H1 (cell line): Measurements from ENCODE around the gene TNP2. TPM values are rescaled to one million over a fixed set of nuclear protein-coding genes. Genes with fewer than 3 reads are reported as not detected.

ENCODE experiments used
- CTCF ChIA-PET: fragments of 300-600 bp; sonication (Branson Sonifier 250); formaldehyde crosslinking; loops from one replicate; lab custom pipeline; 2021; ENCODE audit not compliant: partially characterized antibody; lab: Charles Lee
- POLR2A ChIA-PET: fragments of 300-600 bp; sonication (Branson Sonifier 250); formaldehyde crosslinking; loops from one replicate; lab custom pipeline; 2021; ENCODE audit warnings: inconsistent platforms; ENCODE audit not compliant: partially characterized antibody; lab: Charles Lee
- DNase-seq, 2 experiments: peaks; one replicate each; pipeline versions ENCODE4 v3.0.0 to v3.0.0-alpha.2; 2010 to 2022; ENCODE audit warnings: low spot score in 2 of 2, low read depth in 1 of 2, mixed read lengths in 1 of 2
- FAIRE-seq: peaks from 2 replicates; lab custom pipeline; 2011; peaks lifted over from hg19 to GRCh38; lab: Jason Lieb, UNC
- H2AFZ ChIP-seq: 2 replicates; pipeline ENCODE4 v1.8.1; 2012; ENCODE audit warnings: low read length, inconsistent platforms
- H2AK5ac ChIP-seq: 2 replicates; pipeline ENCODE4 v1.6.1; 2013; ENCODE audit warnings: low read depth, low read length
- H2BK120ac ChIP-seq: replicated peaks from 2 replicates; pipeline ENCODE3; 2013; ENCODE audit warnings: low read depth, low read length, inconsistent platforms
- H2BK12ac ChIP-seq: 2 replicates; pipeline ENCODE4 v1.6.1; 2013; ENCODE audit warnings: low read depth, low read length
- H2BK15ac ChIP-seq: 2 replicates; pipeline ENCODE4 v1.6.1; 2013; ENCODE audit warnings: low read length
- H2BK20ac ChIP-seq: 2 replicates; pipeline ENCODE4 v1.6.1; 2013; ENCODE audit warnings: low read length
- H2BK5ac ChIP-seq: 2 replicates; pipeline ENCODE4 v1.6.1; 2013; ENCODE audit warnings: low read depth, low read length
- H3K14ac ChIP-seq: 2 replicates; pipeline ENCODE4 v1.6.1; 2013; ENCODE audit warnings: inconsistent platforms; ENCODE audit not compliant: insufficient read length
- H3K18ac ChIP-seq: 2 replicates; pipeline ENCODE4 v1.6.1; 2013; ENCODE audit warnings: low read length; ENCODE audit errors: extremely low read depth
- H3K23ac ChIP-seq: 2 replicates; pipeline ENCODE4 v1.6.1; 2013; ENCODE audit warnings: inconsistent platforms; ENCODE audit not compliant: insufficient read length
- H3K23me2 ChIP-seq: 2 replicates; pipeline ENCODE4 v1.6.1; 2013; ENCODE audit warnings: low read depth, low read length
- H3K27ac ChIP-seq: 2 replicates; pipeline ENCODE4 v1.6.1; 2011; ENCODE audit warnings: low read depth, low read length, inconsistent platforms
- H3K27me3 ChIP-seq, 4 experiments: replicated peaks in 1 of 4; 1 replicate in 1 of 4; 2 replicates in 3 of 4; pipeline versions ENCODE4 v1.6.1 to v1.8.1; 2011 to 2013; ENCODE audit warnings: low read length in 3 of 4, mild to moderate bottlenecking in 3 of 4, inconsistent platforms in 2 of 4, mixed read lengths in 2 of 4, moderate library complexity in 1 of 4; ENCODE audit not compliant: control insufficient read depth in 3 of 4, insufficient read depth in 3 of 4; ENCODE audit errors: extremely low read depth in 1 of 4
- H3K36me3 ChIP-seq, 4 experiments: 2 replicates each; pipeline versions ENCODE4 v1.6.1 to v1.8.1; 2011 to 2013; ENCODE audit warnings: mild to moderate bottlenecking in 4 of 4, low read length in 3 of 4, moderate library complexity in 2 of 4, control low read depth in 1 of 4, inconsistent platforms in 1 of 4; ENCODE audit not compliant: insufficient read depth in 4 of 4, control insufficient read depth in 2 of 4
- H3K4ac ChIP-seq: replicated peaks from 2 replicates; pipeline ENCODE3; 2013; ENCODE audit warnings: low read length, low read depth, mixed read lengths, inconsistent platforms; ENCODE audit not compliant: insufficient read length
- H3K4me1 ChIP-seq, 4 experiments: replicated peaks in 1 of 4; 1 replicate in 1 of 4; 2 replicates in 3 of 4; pipeline versions ENCODE4 v1.6.1 to v1.8.1; 2011 to 2013; ENCODE audit warnings: low read length in 3 of 4, inconsistent platforms in 2 of 4, mixed read lengths in 1 of 4; ENCODE audit not compliant: insufficient read depth in 4 of 4, control insufficient read depth in 3 of 4
- H3K4me2 ChIP-seq, 2 experiments: 2 replicates each; pipeline versions ENCODE4 v1.6.1 to v1.8.1; 2011 to 2013; ENCODE audit warnings: low read depth in 2 of 2, low read length in 2 of 2, control low read depth in 1 of 2, inconsistent platforms in 1 of 2, mild to moderate bottlenecking in 1 of 2; ENCODE audit not compliant: insufficient read depth in 1 of 2
- H3K4me3 ChIP-seq, 4 experiments: fragments of 200-600, 300-600 bp in 1 of 4; sonication (generic), shearing (Covaris generic), sonication (Bioruptor Twin) in 1 of 4; 2 replicates each; pipeline versions ENCODE4 v1.5.1 to v1.8.1; 2011 to 2016; ENCODE audit warnings: low read length in 4 of 4, low read depth in 3 of 4, control low read depth in 2 of 4, inconsistent platforms in 2 of 4, mild to moderate bottlenecking in 2 of 4, mixed read lengths in 1 of 4, moderate library complexity in 1 of 4; ENCODE audit not compliant: insufficient read depth in 2 of 4; ENCODE audit errors: extremely low read depth in 1 of 4
- H3K56ac ChIP-seq: replicated peaks from 2 replicates; pipeline ENCODE3; 2013; ENCODE audit warnings: low read depth, mild to moderate bottlenecking, mixed read lengths, low read length, inconsistent platforms; ENCODE audit not compliant: insufficient read length
- H3K79me1 ChIP-seq: 2 replicates; pipeline ENCODE4 v1.6.1; 2013; ENCODE audit warnings: low read depth, low read length, control low read depth
- H3K79me2 ChIP-seq, 2 experiments: 2 replicates each; pipeline versions ENCODE4 v1.6.1 to v1.8.1; 2012 to 2013; ENCODE audit warnings: low read length in 2 of 2, mild to moderate bottlenecking in 2 of 2, inconsistent platforms in 1 of 2; ENCODE audit not compliant: insufficient read depth in 2 of 2, control insufficient read depth in 1 of 2
- H3K9ac ChIP-seq, 4 experiments: replicated peaks in 1 of 4; 1 replicate in 1 of 4; 2 replicates in 3 of 4; pipeline versions ENCODE4 v1.6.1 to v1.8.1; 2011 to 2013; ENCODE audit warnings: low read depth in 3 of 4, low read length in 3 of 4, control low read depth in 2 of 4, mild to moderate bottlenecking in 2 of 4, moderate library complexity in 2 of 4, inconsistent platforms in 1 of 4; ENCODE audit errors: extremely low read depth in 1 of 4
- H3K9me3 ChIP-seq, 2 experiments: 2 replicates each; pipeline versions ENCODE4 v1.6.1 to v1.8.1; 2012 to 2013; ENCODE audit warnings: mild to moderate bottlenecking in 2 of 2, moderate library complexity in 2 of 2, control low read depth in 1 of 2, inconsistent platforms in 1 of 2, low read depth in 1 of 2, low read length in 1 of 2, mixed read lengths in 1 of 2; ENCODE audit not compliant: insufficient read depth in 2 of 2
- H4K20me1 ChIP-seq, 2 experiments: replicated peaks in 1 of 2; 2 replicates each; pipeline versions ENCODE3 to v1.8.1; 2011 to 2013; ENCODE audit warnings: inconsistent platforms in 2 of 2, low read length in 2 of 2, mild to moderate bottlenecking in 1 of 2; ENCODE audit not compliant: insufficient read depth in 2 of 2, control insufficient read depth in 1 of 2
- H4K5ac ChIP-seq: 2 replicates; pipeline ENCODE4 v1.6.1; 2013; ENCODE audit warnings: low read length, low read depth, mixed read lengths, inconsistent platforms; ENCODE audit not compliant: insufficient read length
- H4K8ac ChIP-seq: 2 replicates; pipeline ENCODE4 v1.8.0; 2013; ENCODE audit warnings: mild to moderate bottlenecking, moderate library complexity, low read length, inconsistent platforms; ENCODE audit not compliant: insufficient read depth; ENCODE audit errors: extremely low read depth
- H4K91ac ChIP-seq: replicated peaks from 2 replicates; pipeline ENCODE3; 2013; ENCODE audit warnings: low read length, mixed read lengths, inconsistent platforms; ENCODE audit not compliant: insufficient read length
- CEBPB ChIP-seq: IDR thresholded peaks from 2 replicates; pipeline ENCODE4 v1.6.1; 2012; ENCODE audit warnings: low read depth, low read length
- CHD1 ChIP-seq: IDR thresholded peaks from 2 replicates; pipeline ENCODE4 v1.6.1; 2012; ENCODE audit warnings: low read depth, low read length, improper control_type of control experiment
- CREB1 ChIP-seq: IDR thresholded peaks from 2 replicates; pipeline ENCODE4 v1.6.1; 2012; ENCODE audit warnings: inconsistent platforms
- EP300 ChIP-seq, 2 experiments: IDR thresholded peaks; 1 replicate in 1 of 2; 2 replicates in 1 of 2; pipeline ENCODE4 v1.6.1; 2011 to 2012; ENCODE audit warnings: low read depth in 2 of 2, low read length in 2 of 2, mild to moderate bottlenecking in 2 of 2, borderline replicate concordance in 1 of 2, inconsistent platforms in 1 of 2, moderate library complexity in 1 of 2
- NRF1 ChIP-seq: IDR thresholded peaks from 2 replicates; pipeline ENCODE4 v1.6.1; 2011; ENCODE audit warnings: mild to moderate bottlenecking, low read depth, low read length, improper control_type of control experiment
- POLR2A ChIP-seq, 2 experiments: IDR thresholded peaks; 1 replicate in 1 of 2; 2 replicates in 1 of 2; pipeline ENCODE4 v1.6.1; 2011; ENCODE audit warnings: low read depth in 2 of 2, low read length in 2 of 2, mild to moderate bottlenecking in 2 of 2; ENCODE audit errors: control extremely low read depth in 1 of 2
- POU5F1 ChIP-seq: IDR thresholded peaks from 2 replicates; pipeline ENCODE4 v1.6.1; 2011; ENCODE audit warnings: low read depth, mild to moderate bottlenecking, low read length, moderate library complexity
- RBBP5 ChIP-seq: IDR thresholded peaks from 2 replicates; pipeline ENCODE4 v1.7.1; 2012; ENCODE audit warnings: low read depth, mild to moderate bottlenecking, inconsistent platforms, low read length, moderate library complexity, borderline replicate concordance
- SIN3A ChIP-seq, 2 experiments: IDR thresholded peaks in 1 of 2; conservative IDR thresholded peaks in 1 of 2; 2 replicates each; pipeline ENCODE4 v1.6.1; 2011 to 2012; ENCODE audit warnings: low read length in 2 of 2, improper control_type of control experiment in 1 of 2, low read depth in 1 of 2, mild to moderate bottlenecking in 1 of 2
- SIX5 ChIP-seq: IDR thresholded peaks from 2 replicates; pipeline ENCODE4 v1.6.1; 2011; ENCODE audit warnings: mild to moderate bottlenecking, low read depth, low read length
- YY1 ChIP-seq: IDR thresholded peaks from 2 replicates; pipeline ENCODE4 v1.6.1; 2011; ENCODE audit warnings: low read depth, mild to moderate bottlenecking, low read length
- WGBS, 2 experiments: shearing (Covaris generic) in 1 of 2; methylation state at CpG; one replicate each; pipeline versions ENCODE4 v1.1.6 to v1.1.7; 2013 to 2015; ENCODE audit warnings: low lambda C conversion rate in 2 of 2, mixed read lengths in 2 of 2, inconsistent platforms in 1 of 2, low coverage in 1 of 2, missing lambda C conversion rate in 1 of 2; ENCODE audit not compliant: insufficient replicate concordance in 2 of 2, insufficient coverage in 1 of 2, insufficient read length in 1 of 2; ENCODE audit errors: extremely low coverage in 1 of 2, missing lambda C conversion rate in 1 of 2; 5-methylcytosine and 5-hydroxymethylcytosine counted together
- polyA plus RNA-seq, 7 experiments: library from polyadenylated mRNA; depleted of rRNA in 3 of 7; stranded (reverse) in 5 of 7; unstranded in 2 of 7; fragments of >200 nt in 5 of 7; fragments of 200-250 nt in 2 of 7; gene quantifications; 1 replicate in 5 of 7; 2 replicates in 1 of 7; 4 replicates in 1 of 7; pipeline versions ENCODE4 v1.2.1 to v1.2.3, GENCODE V29; 2011 to 2013; ENCODE audit warnings: missing spikeins in 2 of 7, mixed read lengths in 2 of 7
- total RNA-seq: library from RNA; stranded (reverse); fragmentation: NEBNext Ultra II Directional; extraction: Animal tissue kit (Norgen Biotek cat#: 25700); gene quantifications from 2 replicates; pipeline ENCODE4 v1.2.1, GENCODE V29; 2021

TNP2 gene
- total and polyA plus RNA-seq, 2 of the 8 experiments (the other 6 are each of a cell fraction or from before 2014, with no cell fraction given) = not detected

DNA sequence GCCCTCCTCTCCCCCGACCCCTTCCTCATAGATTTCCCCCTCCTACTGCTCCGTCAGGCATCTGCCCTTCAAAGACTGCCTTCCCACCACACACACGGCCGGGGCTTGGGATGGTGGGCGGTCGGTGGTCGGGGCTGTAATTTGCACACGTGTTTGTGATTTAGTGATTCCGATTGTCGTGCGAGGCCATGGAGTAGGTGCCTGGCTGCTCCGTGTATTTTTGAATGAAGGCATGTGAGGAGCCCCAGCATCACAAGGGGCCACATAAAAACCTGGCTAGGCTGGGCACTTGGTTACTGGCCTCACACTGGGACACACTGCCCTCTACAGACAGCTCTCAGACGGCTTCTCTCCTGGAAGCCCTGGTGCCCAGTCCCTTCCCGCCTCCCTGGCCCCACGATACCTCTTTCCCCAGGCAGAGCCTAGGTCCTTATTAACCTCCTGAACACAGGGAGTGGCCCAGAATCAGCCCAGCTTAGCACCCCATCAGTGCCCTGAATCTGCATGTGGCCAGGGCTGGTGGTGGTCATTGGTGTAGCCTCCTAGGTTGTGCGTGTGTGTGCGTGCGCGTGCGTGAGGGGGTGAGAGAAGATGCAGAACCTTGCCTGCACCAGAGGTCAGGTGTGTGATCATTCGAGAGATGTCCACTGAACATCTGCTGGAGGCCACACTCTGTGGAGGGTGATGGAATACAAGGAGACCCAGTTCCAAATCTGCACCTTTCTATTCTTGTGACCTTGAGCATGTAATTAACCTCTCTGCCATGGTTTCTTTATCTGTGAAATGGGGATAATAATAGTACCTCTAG is 11.8 kb downstream of the TNP2 start:
- Histone ChIP-seq H3K4me3 (peak overlapping the region; percentile 61 to 97 (median 69)), H3K23ac (no peak overlapping the region), H3K27me3 (no peaks in the 10 kb centered on the region; a peak in 2 of 7 replicates), H2AFZ (peak overlapping the region; percentile 60; the same call in 1 of the 2 replicates), H2BK20ac (peak overlapping the region; percentile 55; the same call in 1 of the 2 replicates), H3K4me1 (peaks cover 0 to 22% (median 8%) of the 10 kb centered on the region in 4 experiments; a peak in 5 of 7 replicates), H4K20me1 (peaks cover 8 to 20% of the 10 kb centered on the region in 2 experiments), H4K8ac (0 out of 2 replicates have a peak overlapping the region, but pooled peaks have one; percentile 31), H4K91ac (peak overlapping the region; percentile 94), H3K4ac (peak overlapping the region; percentile 87), H3K9ac (0 out of 7 replicates have a peak overlapping the region, but pooled peaks of 1 of the 4 experiments have one; percentile 8), H3K79me2 (peaks cover 0 to 28% of the 10 kb centered on the region in 2 experiments; a peak in 2 of 4 replicates), H2BK5ac (peak overlapping the region; percentile 27; the same call in 1 of the 2 replicates), H2BK15ac (no peak overlapping the region), H2BK120ac (peak overlapping the region; percentile 69), H3K9me3 (no peaks in the 10 kb centered on the region), H3K56ac (peak overlapping the region; percentile 32), H2AK5ac (no peak overlapping the region), H3K23me2 (peaks cover 13% of the 10 kb centered on the region), H3K18ac (peak overlapping the region; percentile 72), H4K5ac (no peak overlapping the region), H3K4me2 (peak overlapping the region; percentile 36 to 96), H2BK12ac (peak overlapping the region; percentile 82; the same call in 1 of the 2 replicates), H3K36me3 (peaks cover 0 to 8% (median 5%) of the 10 kb centered on the region in 4 experiments; a peak in 5 of 8 replicates), H3K79me1 (peaks cover 4% of the 10 kb centered on the region; the same call in 1 of the 2 replicates), H3K27ac (no peak overlapping the region), H3K14ac (no peak overlapping the region)
- 29% methylated on average over 21 of the region's 21 CpGs; no CpG with 5 or more reads in 1 of the 2 experiments for WGBS, 2 experiments
- CTCF ChIA-PET = interaction anchor here (0.6 to 6.8 kb wide), 36 partner anchors 10 to 450 kb away, joined by 3 to 79 read pairs (median 5); partner anchors contain the start of genes PRM3 and TNP2
- DNase-seq (peak in 1 of 2 experiments; percentile 81), FAIRE-seq (no peak)
- POLR2A ChIA-PET = interaction anchor here (0.9 to 4.6 kb wide), 21 partner anchors 11 to 292 kb away, joined by 3 to 32 read pairs (median 10); partner anchors contain the start of genes PRM3 and TNP2
- TF ChIP-seq RBBP5 (no peak), EP300 (IDR thresholded peaks at IDR 0.05; ENCODE audit: borderline replicate concordance in 1 of 2, low read depth in 2 of 2, low read length in 2 of 2) (no peak), SIX5 (no peak), CREB1 (no peak), POU5F1 (no peak), NRF1 (no peak), SIN3A (conservative IDR thresholded peaks at IDR 0.05 in 1 of 2, IDR thresholded peaks at IDR 0.05 in 1 of 2; ENCODE audit: low read depth in 1 of 2, low read length in 2 of 2) (peak; percentile 43 to 57; a peak in 1 of 4 replicates), POLR2A (IDR thresholded peaks at IDR 0.05; ENCODE audit: control extremely low read depth in 1 of 2, low read depth in 2 of 2, low read length in 2 of 2) (no peak), CHD1 (no peak), CEBPB (no peak), YY1 (peak; percentile 7; the same call in 1 of the 2 replicates)
